K562 (cell line): Measurements from ENCODE around the gene TIMM44. TPM values are rescaled to one million over a fixed set of nuclear protein-coding genes. Genes with fewer than 3 reads are reported as not detected.

Source experiments
- BCOR ChIP-seq: fragments of 450-650 bp; IDR thresholded peaks from 2 replicates; pipeline ENCODE4 v1.6.1; 2016
- KLF10 ChIP-seq: fragments of 250-450 bp; sonication (Bioruptor Pico); IDR thresholded peaks from 2 replicates; pipeline ENCODE4 v1.6.1; 2021; ENCODE audit warnings: matching md5 sums
- NELFE ChIP-seq: IDR thresholded peaks from 2 replicates; pipeline ENCODE4 v1.6.1; 2011; ENCODE audit warnings: mild to moderate bottlenecking; ENCODE audit not compliant: insufficient read depth, insufficient read length
- NR4A1 ChIP-seq, 2 experiments: fragments of 250-450 bp in 1 of 2; fragments of 450-650 bp in 1 of 2; sonication (Bioruptor Pico) in 1 of 2; IDR thresholded peaks; 2 replicates each; pipeline versions ENCODE4 v1.4.0 to v1.6.1; 2016 to 2020; ENCODE audit warnings: mild to moderate bottlenecking in 2 of 2, missing compliant biosample characterization in 1 of 2, missing genetic modification characterization in 1 of 2, moderate library complexity in 1 of 2
- POLR3A ChIP-seq: IDR thresholded peaks from 2 replicates; pipeline ENCODE4 v1.6.1; 2011; ENCODE audit warnings: borderline replicate concordance, mild to moderate bottlenecking, moderate library complexity; ENCODE audit not compliant: insufficient read length, insufficient read depth; ENCODE audit errors: extremely low read depth
- RBM25 ChIP-seq: fragments of 200-400 bp; formaldehyde crosslinking; IDR thresholded peaks from 2 replicates; pipeline ENCODE4 v1.6.1; 2018; ENCODE audit warnings: low read length, low read depth, moderate library complexity; ENCODE audit not compliant: severe bottlenecking
- SIN3A ChIP-seq, 2 experiments: fragments of 150-350 bp in 1 of 2; IDR thresholded peaks; 2 replicates each; pipeline ENCODE4 v1.6.1; 2011 to 2016; ENCODE audit warnings: borderline replicate concordance in 2 of 2, low read depth in 2 of 2, low read length in 2 of 2, mild to moderate bottlenecking in 2 of 2, moderate library complexity in 2 of 2; ENCODE audit not compliant: control insufficient read depth in 1 of 2
- SMC3 ChIP-seq: conservative IDR thresholded peaks from 2 replicates; pipeline ENCODE4 v1.6.1; 2011; ENCODE audit warnings: low read depth, low read length, improper control_type of control experiment; ENCODE audit not compliant: insufficient read depth
- SREBF1 ChIP-seq: fragments of 150-350 bp; IDR thresholded peaks from 2 replicates; pipeline ENCODE4 v1.6.1; 2014; ENCODE audit warnings: antibody characterized with exemption, low read depth, low read length, borderline replicate concordance
- TCF7L2 ChIP-seq: fragments of 150-350 bp; IDR thresholded peaks from 2 replicates; pipeline ENCODE4 v1.6.1; 2016; ENCODE audit warnings: low read depth, mild to moderate bottlenecking, low read length, moderate library complexity
- ZBTB8A ChIP-seq: fragments of 450-650 bp; IDR thresholded peaks from 2 replicates; pipeline ENCODE4 v1.6.1; 2018; ENCODE audit warnings: mild to moderate bottlenecking, moderate library complexity; ENCODE audit not compliant: partially characterized antibody
- ZC3H11A ChIP-seq: IDR thresholded peaks from 2 replicates; pipeline ENCODE4 v1.6.1; 2012; ENCODE audit warnings: low read depth, low read length, improper control_type of control experiment
- ZNF12 ChIP-seq: sonication (generic); formaldehyde crosslinking; IDR thresholded peaks from 2 replicates; pipeline ENCODE4 v1.4.0; 2020; ENCODE audit warnings: mild to moderate bottlenecking, missing genetic modification reagents
- ZNF239 ChIP-seq: fragments of 250-450 bp; sonication (Bioruptor Pico); IDR thresholded peaks from 2 replicates; pipeline ENCODE4 v1.4.0; 2020; ENCODE audit warnings: mild to moderate bottlenecking
- ZNF263 ChIP-seq: sonication (generic); formaldehyde crosslinking; IDR thresholded peaks from 2 replicates; pipeline ENCODE4 v1.8.0; 2022; ENCODE audit warnings: mild to moderate bottlenecking, missing genetic modification reagents, borderline replicate concordance
- ZNF586 ChIP-seq: fragments of 450-650 bp; formaldehyde crosslinking; conservative IDR thresholded peaks from 2 replicates; pipeline ENCODE4 v1.4.0; 2020; ENCODE audit warnings: mild to moderate bottlenecking, moderate library complexity
- ZNF780A ChIP-seq: fragments of 250-450 bp; sonication (Bioruptor Pico); IDR thresholded peaks from 2 replicates; pipeline ENCODE4 v1.5.0; 2021; ENCODE audit warnings: mild to moderate bottlenecking
- polyA plus RNA-seq, 8 experiments: library from polyadenylated mRNA; depleted of rRNA in 4 of 8; stranded (reverse) in 5 of 8; unstranded in 3 of 8; fragments of >200 nt; fragmentation: Nextera tagmentation in 2 of 8; fragmentation: Illumina TruSeq in 1 of 8; extraction: Ambion mirVana in 2 of 8; extraction: Trizol in 1 of 8; gene quantifications; 2 replicates each; pipeline versions ENCODE4 v1.2.1 to v1.2.3, GENCODE V29; 2011 to 2014; ENCODE audit warnings: inconsistent platforms in 1 of 8, missing spikeins in 1 of 8
- total RNA-seq, 7 experiments: library from RNA; depleted of rRNA in 6 of 7; stranded (reverse); fragments of >200 nt in 6 of 7; fragmentation: Illumina TruSeq in 2 of 7; extraction: Trizol in 2 of 7; gene quantifications; 2 replicates each; pipeline versions ENCODE4 v1.2.1 to v1.2.3, GENCODE V29; 2011 to 2021; ENCODE audit warnings: low replicate concordance in 1 of 7
- TF ChIP-seq, protein P1 (sequence below): fragments of 250-450 bp; sonication (Bioruptor Pico); IDR thresholded peaks from 2 replicates; pipeline ENCODE4 v1.4.0; 2020; ENCODE audit warnings: borderline replicate concordance
- TF ChIP-seq, protein P2 (sequence below): fragments of 250-450 bp; sonication (Bioruptor Pico); IDR thresholded peaks from 2 replicates; pipeline ENCODE4 v1.8.0; 2022; ENCODE audit warnings: inconsistent platforms
- TF ChIP-seq, protein P3 (sequence below): fragments of 450-650 bp; IDR thresholded peaks from 2 replicates; pipeline ENCODE4 v1.6.1; 2016; ENCODE audit warnings: antibody characterized with exemption
- TF ChIP-seq, protein P4 (sequence below): fragments of 450-650 bp; formaldehyde crosslinking; IDR thresholded peaks from 2 replicates; pipeline ENCODE4 v1.4.0; 2020; ENCODE audit warnings: mild to moderate bottlenecking, mixed read lengths

TIMM44 gene
- total and polyA plus RNA-seq, 9 of the 15 experiments (the other 6 are each of a cell fraction or from before 2014, with no cell fraction given) = 10.3 to 231 (median 89.3) TPM

DNA sequence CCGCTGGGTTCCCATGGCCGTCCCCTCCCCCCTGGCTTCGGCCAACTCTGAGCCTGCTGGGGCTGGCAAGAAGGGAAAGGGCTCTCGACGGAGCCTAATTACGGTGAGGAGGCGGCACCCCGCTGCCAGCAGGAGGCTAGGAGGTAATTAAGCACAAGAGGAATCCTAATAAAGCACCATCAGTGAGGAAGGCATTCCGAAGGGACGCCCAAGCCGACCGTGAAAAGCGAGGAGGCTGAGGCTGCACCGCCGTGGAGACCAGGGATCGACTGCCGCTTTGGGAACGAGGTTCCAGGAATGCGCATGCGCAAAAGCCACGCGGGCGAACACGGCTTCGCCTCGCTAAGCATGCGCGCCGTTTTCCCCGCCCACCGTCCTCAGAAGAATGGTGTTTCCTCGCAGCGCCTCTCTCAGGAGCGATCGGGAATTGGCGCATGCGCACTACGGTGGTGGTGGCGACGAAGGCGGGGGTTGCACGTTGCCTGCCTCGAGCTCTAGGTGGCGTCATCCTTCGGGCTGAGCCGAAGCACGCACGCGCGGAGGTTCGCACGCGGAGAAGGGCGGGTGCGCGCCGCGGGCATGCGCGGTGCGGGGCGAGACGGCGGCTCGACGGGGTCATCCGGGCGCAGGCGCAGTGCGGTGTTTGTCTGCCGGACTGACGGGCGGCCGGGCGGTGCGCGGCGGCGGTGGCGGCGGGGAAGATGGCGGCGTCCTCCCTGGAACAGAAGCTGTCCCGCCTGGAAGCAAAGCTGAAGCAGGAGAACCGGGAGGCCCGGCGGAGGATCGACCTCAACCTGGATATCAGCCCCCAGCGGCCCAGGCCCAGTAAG, 40.0 kb downstream of the TIMM44 start, which contains the start of gene MAP2K7 (continued):
- TF ChIP-seq, protein P1, sequence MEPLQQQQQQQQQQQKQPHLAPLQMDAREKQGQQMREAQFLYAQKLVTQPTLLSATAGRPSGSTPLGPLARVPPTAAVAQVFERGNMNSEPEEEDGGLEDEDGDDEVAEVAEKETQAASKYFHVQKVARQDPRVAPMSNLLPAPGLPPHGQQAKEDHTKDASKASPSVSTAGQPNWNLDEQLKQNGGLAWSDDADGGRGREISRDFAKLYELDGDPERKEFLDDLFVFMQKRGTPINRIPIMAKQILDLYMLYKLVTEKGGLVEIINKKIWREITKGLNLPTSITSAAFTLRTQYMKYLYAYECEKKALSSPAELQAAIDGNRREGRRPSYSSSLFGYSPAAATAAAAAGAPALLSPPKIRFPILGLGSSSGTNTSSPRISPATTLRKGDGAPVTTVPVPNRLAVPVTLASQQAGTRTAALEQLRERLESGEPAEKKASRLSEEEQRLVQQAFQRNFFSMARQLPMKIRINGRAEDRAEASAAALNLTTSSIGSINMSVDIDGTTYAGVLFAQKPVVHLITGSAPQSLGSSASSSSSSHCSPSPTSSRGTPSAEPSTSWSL (CRISPR knock-in tag) = no peak; the same call in 1 of the 2 replicates
- TF ChIP-seq ZNF239 (no peak), KLF10 (CRISPR knock-in tag) (no peak), ZNF780A (CRISPR knock-in tag) (no peak), ZNF263 (CRISPR knock-in tag) (no peak), RBM25 (no peak), SREBF1 (no peak), SIN3A (IDR thresholded peaks at IDR 0.05; ENCODE audit: borderline replicate concordance in 2 of 2, control insufficient read depth in 1 of 2, low read depth in 2 of 2, low read length in 2 of 2) (peak in 1 of 2 experiments; percentile 46; a peak in 1 of 4 replicates), POLR3A (no peak), ZBTB8A (no peak), NELFE (no peak), ZNF586 (no peak), NR4A1 (CRISPR knock-in tag; IDR thresholded peaks at IDR 0.05) (no peak), NR4A1 (tag; IDR thresholded peaks at IDR 0.05) (no peak), BCOR (0 out of 2 replicates have a peak, but pooled peaks have one; percentile 13), ZC3H11A (no peak), ZNF12 (0 out of 2 replicates have a peak, but pooled peaks have one; percentile 41), SMC3 (0 out of 2 replicates have a peak, but pooled peaks have one; percentile 10), TCF7L2 (no peak)
- TF ChIP-seq, protein P2, sequence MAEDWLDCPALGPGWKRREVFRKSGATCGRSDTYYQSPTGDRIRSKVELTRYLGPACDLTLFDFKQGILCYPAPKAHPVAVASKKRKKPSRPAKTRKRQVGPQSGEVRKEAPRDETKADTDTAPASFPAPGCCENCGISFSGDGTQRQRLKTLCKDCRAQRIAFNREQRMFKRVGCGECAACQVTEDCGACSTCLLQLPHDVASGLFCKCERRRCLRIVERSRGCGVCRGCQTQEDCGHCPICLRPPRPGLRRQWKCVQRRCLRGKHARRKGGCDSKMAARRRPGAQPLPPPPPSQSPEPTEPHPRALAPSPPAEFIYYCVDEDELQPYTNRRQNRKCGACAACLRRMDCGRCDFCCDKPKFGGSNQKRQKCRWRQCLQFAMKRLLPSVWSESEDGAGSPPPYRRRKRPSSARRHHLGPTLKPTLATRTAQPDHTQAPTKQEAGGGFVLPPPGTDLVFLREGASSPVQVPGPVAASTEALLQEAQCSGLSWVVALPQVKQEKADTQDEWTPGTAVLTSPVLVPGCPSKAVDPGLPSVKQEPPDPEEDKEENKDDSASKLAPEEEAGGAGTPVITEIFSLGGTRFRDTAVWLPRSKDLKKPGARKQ (CRISPR knock-in tag) = no peak
- TF ChIP-seq, protein P3, sequence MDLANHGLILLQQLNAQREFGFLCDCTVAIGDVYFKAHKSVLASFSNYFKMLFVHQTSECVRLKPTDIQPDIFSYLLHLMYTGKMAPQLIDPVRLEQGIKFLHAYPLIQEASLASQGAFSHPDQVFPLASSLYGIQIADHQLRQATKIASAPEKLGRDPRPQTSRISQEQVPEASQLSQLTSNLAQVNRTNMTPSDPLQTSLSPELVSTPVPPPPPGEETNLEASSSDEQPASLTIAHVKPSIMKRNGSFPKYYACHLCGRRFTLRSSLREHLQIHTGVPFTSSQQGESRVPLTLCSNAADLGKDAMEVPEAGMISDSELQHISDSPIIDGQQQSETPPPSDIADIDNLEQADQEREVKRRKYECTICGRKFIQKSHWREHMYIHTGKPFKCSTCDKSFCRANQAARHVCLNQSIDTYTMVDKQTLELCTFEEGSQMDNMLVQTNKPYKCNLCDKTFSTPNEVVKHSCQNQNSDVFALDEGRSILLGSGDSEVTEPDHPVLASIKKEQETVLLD = peak; percentile 100
- TF ChIP-seq, protein P4, sequence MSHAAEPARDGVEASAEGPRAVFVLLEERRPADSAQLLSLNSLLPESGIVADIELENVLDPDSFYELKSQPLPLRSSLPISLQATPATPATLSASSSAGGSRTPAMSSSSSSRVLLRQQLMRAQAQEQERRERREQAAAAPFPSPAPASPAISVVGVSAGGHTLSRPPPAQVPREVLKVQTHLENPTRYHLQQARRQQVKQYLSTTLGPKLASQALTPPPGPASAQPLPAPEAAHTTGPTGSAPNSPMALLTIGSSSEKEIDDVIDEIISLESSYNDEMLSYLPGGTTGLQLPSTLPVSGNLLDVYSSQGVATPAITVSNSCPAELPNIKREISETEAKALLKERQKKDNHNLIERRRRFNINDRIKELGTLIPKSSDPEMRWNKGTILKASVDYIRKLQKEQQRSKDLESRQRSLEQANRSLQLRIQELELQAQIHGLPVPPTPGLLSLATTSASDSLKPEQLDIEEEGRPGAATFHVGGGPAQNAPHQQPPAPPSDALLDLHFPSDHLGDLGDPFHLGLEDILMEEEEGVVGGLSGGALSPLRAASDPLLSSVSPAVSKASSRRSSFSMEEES (CRISPR knock-in tag) = no peak
